DOHH2 (cell line): ENCODE data around the gene KLRF1.

Source experiments
- CTCF ChIP-seq: fragments of 200-600 bp; sonication (generic); IDR thresholded peaks from one replicate; pipeline ENCODE4 v1.5.1; 2014; ENCODE audit warnings: antibody characterized with exemption, mild to moderate bottlenecking, low read depth, low read length; ENCODE audit not compliant: poor library complexity, severe bottlenecking
- EZH2phosphoT487 ChIP-seq: fragments of 200-600 bp; sonication (generic); IDR thresholded peaks from 2 replicates; pipeline ENCODE4 v1.6.1; 2017; ENCODE audit warnings: borderline replicate concordance, mild to moderate bottlenecking, antibody characterized with exemption, low read length, moderate library complexity, mixed read lengths

GRCh38 chr12:9820281-9820930 is 6.9 kb upstream of the KLRF1 start:
- TF ChIP-seq CTCF = no peak
- no peak for TF ChIP-seq EZH2phosphoT487
